OCI-M1 (cell line): ENCODE results near the gene SATB2.

ENCODE experiments used
- DNase-seq: peaks from one replicate; lab custom pipeline; 2025; lab: John Stamatoyannopoulos, UW

Gene SATB2

DNA sequence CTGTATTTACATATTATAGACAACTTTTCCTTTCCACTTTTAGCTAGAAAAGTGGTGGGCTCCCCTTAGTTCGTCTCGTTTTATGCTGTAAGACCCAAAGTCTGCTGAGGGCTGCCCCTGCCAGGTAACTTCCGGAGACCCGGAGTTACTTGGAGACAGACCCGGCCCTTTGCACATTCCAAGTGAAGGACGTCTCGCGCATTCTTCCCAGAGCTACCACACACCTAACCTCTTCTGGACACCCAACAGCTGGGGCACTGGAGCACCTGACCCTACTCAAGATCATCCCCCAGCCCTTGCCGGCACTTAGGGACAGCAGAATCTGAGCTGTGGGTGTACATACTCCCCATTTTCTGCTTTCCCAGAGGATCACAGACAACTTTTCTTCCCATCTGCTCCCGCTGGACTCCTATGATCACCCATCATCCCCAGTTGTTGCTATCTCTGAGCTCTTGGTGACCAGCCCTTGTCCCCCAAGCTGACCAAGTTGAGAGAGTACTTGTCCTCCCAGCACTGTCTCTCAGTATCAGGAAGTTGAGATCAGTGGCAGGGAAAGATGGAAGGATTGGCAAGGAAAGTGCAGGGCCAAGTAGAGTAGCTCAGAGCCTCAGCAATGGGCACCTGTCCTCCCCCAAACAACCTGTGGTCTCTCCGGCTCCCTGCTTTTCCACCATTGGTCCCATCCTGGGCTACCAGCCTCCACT is 8.4 kb upstream of the SATB2 start:
- DNase-seq: no peak

- no peak for DNase-seq
These were observed 7.7 kb upstream of the SATB2 start for GRCh38 chr2:199465390-199465789.

DNA sequence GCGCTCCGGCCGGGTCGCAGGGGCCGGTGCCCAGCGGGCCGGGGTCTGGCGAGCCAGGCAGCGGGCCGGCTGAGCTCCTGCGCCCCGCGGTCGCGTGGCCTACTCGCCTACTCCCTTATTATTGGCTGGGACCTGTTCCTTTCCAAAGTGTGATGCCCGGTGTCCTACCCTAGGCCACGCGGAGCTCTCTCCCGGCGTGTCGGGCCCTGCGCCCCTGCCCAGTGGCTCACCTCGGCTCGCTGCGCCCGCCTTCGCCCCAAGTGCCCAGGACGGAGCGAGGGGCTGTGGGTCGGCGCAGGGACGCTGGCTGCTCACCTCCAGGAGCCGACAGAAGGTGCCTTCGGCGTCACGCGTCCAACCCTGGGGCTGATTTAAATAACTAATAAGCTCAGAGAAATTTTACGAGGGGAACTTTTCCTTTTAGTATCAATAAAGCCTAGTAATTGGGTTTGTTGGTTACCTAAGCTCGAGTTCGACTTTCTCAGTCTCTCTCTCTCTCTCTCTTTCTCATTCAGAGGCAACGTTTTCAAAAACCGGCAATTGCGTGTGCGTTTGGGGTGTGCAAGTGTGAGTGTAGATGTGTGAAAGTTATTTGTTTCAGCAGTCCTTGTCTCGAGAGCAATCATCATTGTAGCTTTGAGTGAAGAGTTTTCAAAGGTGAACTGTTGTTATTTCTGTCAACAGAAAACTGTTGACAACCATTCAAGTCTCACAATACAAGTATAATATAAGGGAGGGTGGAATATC is 7.0 kb upstream of the SATB2 start:
- DNase-seq: no peak

DNA sequence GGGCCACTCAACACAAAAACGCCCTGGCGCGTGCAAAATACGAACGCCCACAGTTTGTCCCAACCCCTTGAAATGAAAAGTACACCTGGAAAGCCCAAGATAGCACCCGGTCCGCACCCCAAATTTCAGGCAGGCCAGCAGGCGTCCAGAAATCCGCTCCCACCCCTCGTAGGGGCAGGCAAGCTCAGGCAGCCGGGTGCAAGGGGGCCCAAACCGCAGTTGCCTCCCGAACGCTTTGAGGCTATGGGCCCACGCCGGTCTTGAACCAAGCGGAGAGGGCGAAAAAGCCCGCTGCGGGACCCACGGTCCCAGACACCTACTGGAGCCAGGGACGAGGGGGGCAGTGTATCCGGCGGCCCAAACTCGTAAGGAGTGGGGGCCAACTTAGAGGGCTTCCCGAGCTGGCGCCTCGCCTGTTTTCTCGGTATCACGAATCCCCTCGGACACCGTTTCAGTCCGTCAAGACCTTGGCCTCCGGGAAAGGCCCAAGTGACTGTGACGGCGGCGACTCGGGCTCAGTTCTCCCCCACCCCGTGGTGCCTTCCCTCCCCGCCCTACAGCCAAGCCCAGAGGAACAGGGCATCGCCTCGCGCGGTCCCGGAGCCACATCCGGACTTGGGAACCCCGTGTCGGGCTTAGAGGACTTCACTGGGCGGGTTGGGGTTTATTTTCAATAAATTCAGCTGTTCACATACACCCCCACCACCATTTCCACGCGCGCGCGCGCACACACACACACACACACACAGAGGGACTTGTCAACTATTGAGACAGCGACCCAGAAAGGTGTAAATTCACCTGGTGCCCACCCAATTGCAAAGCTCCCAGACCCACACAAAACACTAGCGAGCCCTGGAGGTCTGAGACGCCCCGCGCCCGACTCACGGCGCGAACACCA is 6.2 kb upstream of the SATB2 start:
- DNase-seq: no peak

DNA sequence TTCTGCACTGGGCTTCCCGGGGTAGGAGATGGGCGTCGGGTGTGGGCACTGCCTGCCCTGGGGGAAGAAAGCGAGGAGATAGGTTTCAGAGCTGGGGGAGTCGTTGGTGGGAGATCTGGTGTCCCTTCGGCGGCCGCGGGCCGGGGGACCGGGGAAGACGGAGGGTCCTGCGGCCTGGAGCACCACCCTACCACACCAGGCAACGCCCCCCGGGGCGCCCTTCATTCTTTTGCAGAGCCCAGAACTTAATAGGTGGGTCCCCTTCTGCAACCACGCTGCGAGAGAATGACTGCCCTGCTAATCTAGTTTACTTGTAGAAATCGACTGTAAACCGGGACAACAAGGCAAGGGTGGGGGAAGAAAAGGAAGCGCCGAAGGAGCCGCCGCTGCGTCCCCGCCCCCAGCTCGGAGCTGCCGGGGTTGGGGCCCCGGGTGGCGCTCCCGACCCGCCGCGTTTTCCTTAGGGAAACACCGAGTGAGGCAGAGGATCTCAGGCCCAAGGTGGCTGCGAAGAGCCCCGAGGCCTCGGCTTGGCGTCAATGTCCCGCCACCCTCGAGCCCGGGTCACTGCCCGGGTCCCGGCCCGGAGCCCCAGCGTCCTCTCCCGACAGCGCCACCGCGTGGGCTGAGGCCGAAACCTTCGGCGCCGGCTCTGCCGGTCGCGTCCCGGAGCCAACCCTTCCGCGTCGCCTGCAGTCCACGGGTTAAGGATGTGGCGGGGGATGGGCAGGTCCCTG is 5.4 kb upstream of the SATB2 start:
- peak; percentile 93 for DNase-seq

DNA sequence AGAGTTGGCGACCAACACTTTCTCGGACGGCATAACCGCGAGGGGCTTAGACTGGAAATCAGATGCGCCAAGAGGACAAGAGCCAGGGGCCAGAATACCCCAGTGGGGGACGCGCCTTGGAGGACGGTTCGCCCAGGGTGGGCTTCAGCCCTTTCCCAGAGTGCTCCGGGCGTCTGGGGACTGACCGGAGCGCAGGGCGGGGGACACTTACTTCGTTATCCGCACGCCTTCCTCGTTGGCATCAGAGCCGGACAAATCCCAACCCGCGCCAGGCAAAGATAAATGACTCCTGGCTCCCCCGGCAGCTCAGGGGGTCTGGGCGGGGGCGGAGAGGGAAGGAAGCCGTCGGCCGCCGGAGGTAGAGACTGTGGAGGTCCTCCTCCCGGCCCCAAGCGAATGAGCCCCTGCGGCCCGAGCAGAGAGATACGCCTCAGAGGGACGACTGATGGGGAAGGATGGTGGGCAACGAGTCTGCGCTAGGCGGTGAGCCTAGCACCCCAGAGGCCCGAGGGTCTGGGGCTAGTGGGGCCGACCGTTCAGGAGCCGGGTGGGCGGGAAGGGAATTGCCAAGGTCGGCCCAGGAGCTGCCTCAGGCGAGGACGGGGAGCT is 4.7 kb upstream of the SATB2 start:
- DNase-seq: no peak

GRCh38 chr2:199461711-199462346 is 4.1 kb upstream of the SATB2 start:
- no peak for DNase-seq

DNA sequence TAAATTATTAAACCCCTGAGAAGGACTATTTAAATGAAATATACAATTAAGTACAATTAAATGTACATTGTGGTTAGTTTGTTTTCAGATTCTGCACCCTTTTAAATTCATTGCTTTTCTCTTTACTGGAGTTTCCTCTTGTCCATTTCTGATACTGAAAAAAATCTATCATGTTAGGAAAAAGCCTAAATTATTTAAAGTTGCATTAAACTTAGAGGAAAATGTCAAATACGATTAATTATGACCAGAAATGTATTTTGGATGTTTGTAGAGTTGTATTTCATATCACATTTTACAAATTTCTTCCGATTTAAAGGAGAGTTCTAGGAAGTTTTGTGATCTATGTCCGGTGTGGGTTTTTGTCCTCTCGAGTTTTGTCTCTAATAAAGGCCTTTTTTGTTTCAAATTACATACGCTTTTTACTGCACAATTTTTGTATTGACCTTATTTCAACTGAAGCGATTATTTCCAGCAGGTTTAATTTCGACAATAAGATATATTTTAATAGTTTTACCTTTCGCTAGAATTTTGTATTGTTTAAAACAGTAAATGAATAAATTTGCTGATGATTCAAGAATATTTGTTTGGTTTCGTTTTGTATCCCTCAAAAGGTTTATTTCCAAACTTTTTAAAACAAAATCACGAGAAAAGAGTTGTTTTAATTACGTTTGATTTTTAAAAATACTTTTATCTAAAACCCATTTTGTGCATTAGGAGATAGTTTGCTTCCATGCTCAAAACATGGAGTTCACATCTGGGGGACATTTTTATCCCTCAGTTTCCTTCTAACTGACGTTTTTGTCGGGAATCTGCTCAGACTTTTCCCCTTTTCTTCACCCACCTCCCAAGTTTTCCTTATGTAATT is 3.3 kb upstream of the SATB2 start:
- DNase-seq: peak; percentile 58

- peak; percentile 81 for DNase-seq
These were observed 2.4 kb upstream of the SATB2 start for GRCh38 chr2:199460101-199460671.

DNA sequence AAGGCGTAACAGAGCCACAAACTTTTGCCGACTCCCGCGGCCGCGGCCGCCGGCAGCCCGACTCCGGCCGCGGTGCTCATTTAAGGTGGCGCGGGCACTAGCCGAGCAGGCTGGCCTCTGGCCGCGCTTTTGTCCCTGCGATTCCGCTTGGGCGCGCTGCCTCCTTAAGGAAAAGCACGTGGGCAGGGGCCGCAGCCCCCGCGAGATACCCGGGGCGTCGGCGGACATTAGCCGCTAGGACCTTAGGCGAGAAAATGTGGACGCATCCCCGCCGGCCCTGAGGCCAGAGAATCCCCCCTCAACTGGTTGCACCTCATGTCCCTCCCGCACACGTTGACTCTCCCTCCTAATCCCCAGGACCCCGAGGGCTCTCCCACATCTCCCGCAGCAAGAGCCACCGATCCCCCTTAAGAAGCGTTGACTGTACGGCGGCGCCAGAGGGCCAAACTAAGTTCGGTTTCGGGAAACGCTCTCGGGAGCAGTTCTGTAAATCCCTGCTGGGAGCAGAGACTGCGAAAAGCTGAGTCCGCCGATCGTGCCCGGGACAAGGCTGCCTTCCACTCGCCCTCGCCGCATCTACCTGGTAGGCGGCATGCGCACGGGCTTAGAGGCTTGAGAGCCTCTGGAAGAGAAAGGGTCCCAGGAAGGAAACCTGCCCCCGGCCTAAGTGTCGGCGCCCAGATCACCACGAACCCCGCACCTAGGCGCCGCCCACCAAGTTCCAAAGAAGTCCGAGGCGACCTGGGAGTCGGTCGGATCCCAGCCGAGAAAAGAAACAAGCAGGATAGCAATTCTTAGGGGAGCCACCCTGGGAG is 1.8 kb upstream of the SATB2 start:
- DNase-seq: peak; percentile 94

DNA sequence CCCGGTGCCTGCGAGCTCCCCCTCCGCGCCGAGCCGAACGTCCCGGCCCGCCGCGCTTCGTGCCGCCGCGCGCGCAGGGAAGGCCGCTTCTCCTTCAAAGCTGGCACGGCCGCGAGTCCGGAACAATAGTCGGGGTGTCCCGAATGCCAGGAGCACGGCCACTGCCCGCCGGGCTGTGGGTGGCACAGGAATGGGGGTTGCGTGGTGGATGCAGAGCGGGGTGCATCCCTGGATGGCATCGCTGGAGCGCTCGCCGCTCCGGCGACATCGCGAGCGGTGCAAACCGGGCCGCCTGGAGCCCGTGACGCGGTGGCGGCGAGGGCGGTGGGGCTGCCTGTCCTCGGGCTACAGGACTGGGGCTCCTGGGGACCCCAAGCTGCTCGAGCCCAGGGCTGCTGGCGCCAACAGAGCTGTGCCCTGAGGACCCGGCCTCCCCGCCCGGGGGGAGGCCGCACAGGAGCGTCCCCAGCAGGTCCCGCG is 1.1 kb upstream of the SATB2 start:
- DNase-seq: no peak

- DNase-seq: peak; percentile 81
These were observed 468 bp upstream of the SATB2 start for GRCh38 chr2:199458009-199458805.

GRCh38 chr2:199456383-199457146 is 1.2 kb downstream of the SATB2 start:
- DNase-seq: peak; percentile 81

DNA sequence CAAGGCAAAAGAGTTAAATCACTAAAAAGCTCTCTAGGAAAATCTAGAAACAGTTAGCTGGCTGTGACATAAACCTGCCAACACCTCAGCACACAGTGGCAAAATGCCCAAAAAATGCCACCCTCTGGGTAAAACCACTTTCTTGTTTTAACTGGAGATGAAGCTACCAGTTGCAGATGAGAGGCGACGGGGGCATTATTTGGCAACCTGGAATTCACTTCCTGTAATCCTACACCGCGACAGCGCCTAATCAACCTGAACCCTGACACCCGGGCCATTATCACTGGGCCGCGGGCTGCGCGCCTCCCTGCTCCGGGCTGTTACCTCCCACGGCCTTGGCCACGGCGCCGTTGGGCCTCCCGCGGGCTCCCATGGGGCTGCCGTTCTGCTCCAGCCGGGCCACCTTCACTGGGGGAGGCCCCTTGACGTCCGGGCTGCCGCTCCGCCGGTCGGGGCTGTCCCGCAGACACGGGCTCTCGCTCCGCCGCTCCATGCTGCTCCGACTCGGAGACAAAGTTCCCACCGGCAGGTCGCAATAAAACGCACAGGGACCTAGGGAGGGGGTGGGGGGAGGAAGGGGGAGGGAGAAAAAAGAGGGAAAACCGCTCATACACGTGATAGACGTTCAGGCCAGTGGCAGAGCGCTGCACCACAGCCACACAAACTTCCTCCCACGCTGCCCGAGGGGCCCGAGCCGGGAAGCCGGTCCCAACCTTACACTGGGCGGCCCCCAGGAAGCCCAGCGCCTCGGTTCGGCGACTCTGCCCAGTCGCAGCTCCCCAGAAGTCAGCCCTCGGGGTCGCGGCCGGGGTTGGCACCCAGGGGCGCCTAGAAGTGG is 2.0 kb downstream of the SATB2 start:
- DNase-seq: peak; percentile 91

- DNase-seq: peak; percentile 70
These were observed 2.6 kb downstream of the SATB2 start for GRCh38 chr2:199455210-199455544.

GRCh38 chr2:199452991-199453379 is 4.8 kb downstream of the SATB2 start:
- no peak for DNase-seq
